GM19023 (cell line): Measurements from ENCODE around the gene GCNA.
"Not testable (repeated sequence)": the region's sequence is repeated elsewhere in the genome, so short reads cannot be mapped to it uniquely, and the experiment has no call there.

Experiments used
- ATAC-seq: cut with Tn5 transposase; IDR thresholded peaks from one replicate; pipeline ENCODE4 v1.9.1; 2021; ENCODE audit warnings: mild to moderate bottlenecking, moderate library complexity; ENCODE audit not compliant: unreplicated experiment

Gene GCNA

DNA sequence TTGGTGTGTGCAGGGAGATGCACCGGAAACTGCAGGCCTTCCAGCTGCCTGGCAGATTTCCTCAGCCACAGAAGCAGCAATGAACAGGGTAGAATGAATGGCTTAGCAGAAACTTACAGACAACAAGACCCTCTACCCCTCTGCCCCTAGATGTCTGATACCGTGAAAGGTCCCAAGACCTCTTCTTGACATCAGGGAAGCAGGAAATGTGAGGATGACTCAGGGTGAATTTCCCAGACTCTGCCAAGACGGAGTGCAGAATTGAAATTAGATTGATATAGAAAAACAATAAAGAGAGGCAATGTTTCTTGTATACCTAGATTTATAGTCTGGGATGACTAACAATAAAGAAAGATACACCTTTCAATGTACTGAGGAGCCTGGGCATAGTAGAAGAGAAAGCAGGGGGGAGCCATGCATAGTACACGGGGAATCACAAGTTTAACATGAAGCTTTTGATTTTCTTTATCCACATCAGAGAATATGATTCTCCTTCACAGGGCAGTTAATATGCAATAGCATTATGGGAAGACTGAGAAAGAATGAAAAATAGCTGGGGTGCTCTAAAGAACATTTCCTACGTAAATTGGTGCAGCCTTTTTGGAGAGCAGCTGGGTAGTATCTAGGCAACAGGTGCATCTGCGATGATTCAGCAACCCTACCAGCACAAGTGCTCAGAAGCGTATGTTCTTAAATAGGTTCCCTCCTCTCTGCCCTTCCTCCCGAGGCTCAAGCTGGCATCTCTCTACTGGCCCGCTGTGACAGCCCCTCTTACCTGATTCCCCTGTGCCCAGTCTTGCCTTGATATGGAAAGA, 58.4 kb downstream of the GCNA start:
- ATAC-seq = no peak

DNA sequence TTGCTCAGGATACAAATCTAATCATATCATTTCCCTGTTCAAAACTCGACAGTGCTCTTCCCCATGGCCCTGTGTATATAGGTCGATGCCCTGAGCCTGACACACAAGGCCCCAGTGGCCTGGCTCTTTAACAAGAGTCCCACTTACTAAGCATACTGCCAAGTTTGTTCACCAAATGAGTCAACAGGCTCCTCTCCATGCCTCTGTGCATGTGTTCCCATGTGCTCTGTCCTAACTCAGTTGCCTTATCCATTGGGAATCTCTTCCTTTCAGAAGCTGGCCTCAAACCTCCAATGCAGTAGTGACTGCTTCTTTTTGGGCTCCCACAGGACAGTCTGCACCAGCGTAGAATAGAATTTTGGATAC, 59.0 kb downstream of the GCNA start:
- no peak for ATAC-seq

DNA sequence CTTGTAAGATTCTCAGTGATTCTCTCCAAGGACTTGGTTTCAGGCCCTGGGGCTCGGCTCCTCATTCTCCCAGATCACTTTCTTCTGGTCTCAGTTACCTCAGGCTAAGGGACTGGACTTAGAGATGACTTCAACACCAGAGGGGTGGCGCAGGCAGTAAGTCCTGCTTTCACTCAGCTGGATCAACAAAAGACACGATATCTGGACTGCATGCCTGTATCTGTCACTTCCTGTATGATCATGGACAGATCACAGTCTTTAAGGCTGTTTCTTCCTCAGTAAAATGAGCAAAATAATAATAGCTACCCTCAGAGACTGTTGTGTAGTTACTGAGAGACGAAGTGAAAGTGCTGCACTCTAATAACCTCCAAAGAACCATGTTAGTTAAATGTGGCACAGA, 59.6 kb downstream of the GCNA start:
- no peak for ATAC-seq

DNA sequence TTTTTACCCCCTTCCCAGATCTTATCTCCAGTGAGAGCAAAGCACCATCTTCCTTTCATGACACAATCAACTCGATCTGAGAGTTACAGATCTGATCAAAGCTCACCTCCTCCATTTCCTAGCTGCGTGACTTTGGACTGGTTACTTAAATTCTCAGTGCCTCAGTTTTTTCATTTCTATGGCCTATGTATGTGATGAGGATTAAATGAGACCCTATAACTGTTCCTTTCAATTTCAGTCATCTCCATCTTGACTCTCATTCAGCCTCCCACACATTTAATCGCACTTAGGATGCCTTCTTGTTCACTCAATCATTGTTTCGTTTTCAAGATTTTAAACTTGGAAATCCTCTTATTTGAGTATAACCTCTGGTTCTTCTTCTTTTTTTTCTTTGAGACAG, 60.2 kb downstream of the GCNA start:
- no peak for ATAC-seq

DNA sequence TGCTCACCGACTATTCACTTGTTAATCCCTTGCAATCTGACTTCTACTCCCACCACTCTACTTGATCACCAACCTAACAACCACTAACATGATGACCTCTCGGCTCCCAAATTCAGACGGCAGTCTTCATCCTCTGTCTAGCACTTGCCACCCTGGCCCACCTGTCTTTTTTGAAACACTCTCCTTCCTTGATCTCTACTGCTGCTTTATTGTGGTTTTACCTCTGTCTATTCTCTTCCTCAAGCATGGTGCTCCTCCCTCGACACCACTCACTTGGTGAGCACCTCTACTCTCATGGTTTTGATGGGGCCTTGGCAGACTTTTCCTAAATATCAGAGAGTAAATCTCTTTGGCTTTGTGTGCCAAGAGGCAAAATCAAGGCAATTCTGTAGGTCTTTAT, 61.8 kb downstream of the GCNA start:
- no peak for ATAC-seq

DNA sequence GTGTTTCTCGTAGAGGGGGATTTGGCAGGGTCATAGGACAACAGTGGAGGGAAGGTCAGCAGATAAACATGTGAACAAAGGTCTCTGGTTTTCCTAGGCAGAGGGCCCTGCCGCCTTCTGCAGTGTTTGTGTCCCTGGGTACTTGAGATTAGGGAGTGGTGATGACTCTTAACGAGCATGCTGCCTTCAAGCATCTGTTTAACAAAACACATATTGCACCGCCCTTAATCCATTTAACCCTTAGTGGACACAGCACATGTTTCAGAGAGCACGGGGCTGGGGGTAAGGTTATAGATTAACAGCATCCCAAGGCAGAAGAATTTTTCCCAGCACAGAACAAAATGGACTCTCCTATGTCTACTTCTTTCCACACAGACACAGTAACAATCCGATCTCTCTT, 66.2 kb downstream of the GCNA start:
- ATAC-seq = not testable (repeated sequence)

DNA sequence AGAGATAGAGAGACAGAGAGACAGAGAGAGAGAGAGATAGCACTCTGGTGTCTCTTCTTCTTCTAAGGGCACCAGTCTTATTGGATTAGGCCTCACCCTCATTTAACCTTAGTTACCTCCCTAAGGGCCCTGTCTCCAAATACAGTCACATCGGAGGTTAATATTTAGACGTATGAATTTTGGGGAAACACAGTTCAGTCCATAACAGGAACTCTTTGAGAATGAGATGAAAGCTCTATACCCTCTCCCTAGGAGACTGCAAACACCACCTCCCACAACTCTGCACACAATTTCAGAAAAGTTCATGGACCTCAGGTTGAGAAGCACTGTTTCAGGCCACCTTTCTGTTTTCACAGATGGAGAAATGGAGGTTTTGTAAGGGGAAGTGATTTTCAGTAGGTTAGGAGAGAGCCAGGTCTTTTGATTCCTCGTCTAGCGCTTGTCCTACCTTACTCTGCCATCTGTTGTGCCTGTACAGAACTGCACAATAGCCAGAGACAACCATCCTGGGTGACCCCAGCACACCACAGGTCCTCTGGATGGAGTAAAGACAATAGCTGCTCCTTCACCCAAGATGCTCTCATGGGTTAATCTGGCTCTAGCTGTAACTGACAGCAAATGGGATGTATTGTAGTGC, 72.2 kb downstream of the GCNA start:
- ATAC-seq = peak; percentile 78

DNA sequence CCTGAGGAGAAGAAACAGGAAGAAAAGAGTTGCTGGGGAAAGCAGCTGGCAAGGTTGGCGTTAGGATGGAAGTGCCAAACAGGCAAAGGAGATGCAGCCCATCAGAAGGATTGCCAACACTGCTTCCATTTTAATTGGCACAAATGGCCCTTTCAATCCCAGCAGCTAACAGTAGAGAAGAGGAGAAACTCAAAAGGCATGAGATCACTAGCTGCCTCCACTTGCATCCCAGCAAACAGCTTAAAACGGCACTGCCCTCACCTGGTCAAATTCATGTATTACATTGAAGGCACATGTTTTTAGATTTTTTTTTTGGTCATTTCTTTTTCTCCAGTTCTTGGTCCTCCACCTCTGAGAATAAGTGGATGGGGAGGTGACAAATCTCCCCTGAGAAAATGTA, 74.2 kb downstream of the GCNA start:
- no peak for ATAC-seq

DNA sequence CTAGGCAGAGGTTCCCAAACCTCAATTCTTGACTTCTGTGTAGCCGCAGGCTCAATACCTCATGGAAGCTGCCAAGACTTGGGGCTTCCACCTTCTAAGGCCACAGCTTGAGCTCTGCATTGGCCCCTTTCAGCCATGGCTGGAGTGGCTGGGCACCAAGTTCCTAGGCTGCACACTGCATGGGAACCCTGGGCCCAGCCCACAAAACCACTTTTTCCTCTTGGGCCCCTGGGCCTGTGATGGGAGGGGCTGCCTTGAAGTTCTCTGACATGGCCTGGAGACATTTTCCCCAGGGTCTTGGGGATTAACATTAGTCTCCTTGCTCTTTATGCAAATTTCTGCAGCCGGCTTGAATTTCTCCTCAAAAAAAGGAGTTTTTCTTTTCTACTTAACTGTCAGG, 75.1 kb downstream of the GCNA start:
- no peak for ATAC-seq

DNA sequence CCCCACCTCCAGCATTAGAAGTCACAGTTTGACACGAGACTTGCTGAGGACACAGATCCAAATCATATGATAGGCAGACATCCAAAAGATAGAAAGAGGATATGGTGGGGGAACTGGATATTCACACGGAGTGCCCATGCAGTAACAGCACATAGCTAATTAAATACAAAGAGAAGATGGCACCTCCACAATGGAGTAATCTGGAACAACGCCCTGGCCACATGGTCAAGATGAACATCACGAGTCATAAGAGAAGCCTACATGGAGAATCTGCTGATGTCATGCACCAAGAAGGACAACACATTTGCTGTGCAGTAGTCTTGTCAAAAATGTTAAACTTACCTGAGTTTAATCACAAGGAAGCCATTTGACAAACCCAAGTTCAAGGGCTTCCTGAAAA, 79.0 kb downstream of the GCNA start:
- no peak for ATAC-seq

DNA sequence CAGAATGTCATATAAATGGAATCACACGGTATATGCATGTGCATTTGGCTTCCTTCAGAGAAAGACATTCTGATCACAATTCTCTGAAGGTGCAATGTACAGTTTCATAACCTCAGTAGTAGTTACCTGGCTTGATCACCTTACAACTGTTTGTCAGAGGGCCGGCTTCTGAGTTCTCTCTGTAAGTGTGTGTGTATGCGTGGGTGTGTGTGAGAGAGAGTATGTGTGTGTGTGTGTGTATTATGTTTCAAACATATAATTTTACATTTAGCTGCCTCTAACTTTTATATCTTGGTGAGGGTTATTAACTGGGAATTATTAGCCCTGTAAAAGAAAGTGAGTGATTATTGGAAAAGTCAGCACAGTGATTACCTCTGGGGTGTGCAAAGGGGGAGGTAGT, 81.1 kb downstream of the GCNA start:
- no peak for ATAC-seq

DNA sequence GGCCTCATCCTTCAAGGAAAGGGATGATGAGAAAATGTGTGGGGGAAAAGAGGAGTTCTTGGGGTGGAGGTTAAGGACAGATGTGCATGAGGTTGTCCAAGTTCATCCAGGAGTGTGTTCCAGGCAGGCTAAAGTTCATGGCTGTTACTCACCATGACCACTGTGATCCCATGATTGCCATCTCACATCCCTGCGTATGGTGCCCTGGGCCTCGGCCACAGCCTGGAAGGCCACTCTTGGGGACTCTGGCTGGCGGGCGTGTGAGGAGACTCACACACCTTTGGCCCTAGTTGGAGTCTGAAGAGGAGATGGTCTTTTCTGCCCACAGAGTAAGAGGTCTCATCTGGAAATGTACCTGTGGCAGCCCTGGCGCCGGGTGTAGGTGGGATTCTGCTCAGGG, 81.7 kb downstream of the GCNA start:
- no peak for ATAC-seq

DNA sequence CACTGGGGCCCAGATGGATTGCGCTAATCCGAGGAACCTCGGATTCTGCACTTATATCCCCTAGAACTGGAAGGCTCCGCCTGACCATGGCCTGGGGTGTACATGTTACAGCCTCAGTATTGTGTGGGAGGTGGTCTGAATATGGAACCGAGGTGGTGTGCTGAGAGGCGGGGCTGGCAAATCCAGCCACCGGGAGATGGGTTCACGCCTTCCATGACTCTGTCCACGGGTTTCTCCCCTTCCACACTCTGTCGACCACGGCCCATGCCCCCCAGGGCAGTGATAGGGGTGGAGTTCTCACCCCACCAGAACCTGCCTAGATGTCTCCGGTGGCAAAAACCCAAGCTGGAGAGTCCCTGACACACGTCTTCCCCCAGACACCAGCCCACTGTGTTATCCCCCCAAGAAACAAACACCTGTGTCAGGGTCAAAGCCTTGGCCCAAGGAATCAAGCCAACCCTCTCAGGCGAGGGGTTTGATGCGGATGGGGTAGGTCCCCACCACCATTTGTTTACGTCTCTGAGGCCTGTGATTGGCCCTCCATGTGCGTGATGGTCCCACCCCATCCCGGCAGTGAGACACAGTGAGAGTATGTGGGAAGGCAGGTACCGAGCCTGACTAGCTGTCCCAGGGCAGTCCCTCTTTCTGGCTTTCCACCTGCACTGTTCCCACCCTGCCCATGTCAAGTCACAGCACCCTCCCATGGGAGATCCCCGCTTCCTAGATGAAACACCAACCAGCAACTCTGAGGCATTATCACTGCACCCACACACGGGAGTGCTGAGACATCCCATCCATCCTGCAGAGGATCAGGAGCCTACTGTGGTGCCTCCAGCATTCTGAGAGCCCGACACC, 82.6 kb downstream of the GCNA start:
- ATAC-seq = no peak

DNA sequence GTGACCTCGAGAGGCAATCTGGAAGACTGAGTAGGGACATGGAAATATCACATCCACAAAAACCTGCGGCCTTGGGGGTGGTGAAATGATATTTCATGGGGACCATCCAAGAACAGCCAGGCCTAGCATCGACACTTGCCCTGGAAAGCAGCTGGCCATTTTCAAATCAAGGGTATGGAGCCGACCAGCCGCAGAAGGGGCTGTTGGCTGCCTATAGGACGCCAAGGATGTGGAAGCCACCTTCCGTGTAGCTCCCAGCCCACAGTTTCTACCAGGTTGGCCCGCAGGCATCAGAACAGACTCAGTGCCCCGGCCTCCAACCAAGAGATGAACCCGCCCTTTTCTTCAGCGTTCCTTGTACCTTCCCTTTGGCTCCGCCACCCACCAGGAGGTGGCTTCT, 83.7 kb downstream of the GCNA start:
- no peak for ATAC-seq

DNA sequence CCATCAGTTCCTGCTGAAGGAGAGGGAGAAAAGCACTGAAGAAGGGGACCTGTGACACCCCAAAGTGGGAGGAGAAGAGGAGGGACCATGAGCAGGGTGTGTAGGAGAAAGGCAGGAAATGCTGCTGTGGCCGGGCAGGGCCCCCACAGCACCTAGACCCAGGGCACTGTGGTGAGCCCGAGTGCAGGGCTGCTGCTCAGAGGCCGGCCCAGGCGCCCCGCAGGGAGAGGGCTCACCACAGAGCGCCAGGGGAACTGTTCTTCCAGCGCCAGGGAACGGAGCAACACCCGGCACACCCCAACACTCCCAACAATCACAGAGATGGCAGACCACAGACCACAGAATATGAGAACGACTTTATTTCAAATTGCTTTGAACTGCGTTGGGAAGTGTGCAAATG, 84.4 kb downstream of the GCNA start:
- ATAC-seq = not testable (repeated sequence)
